NCI-H345 treated with DMSO at 0.1 percent for 48 hours (cell line): Measurements from ENCODE around the gene PTGFR.

ENCODE experiments used
- DNase-seq: peaks from one replicate; lab custom pipeline; 2025; ENCODE audit not compliant: unreplicated experiment; lab: John Stamatoyannopoulos, UW

Gene PTGFR

GRCh38 chr1:78490861-78491450 is at the start of gene PTGFR:
Gene PTGFR (plus strand): TSS chr1:78490974. CDS start chr1:78492744, 1,770 bp downstream.
- peak; percentile 28 for DNase-seq

- DNase-seq, result no peak
These were observed 48.9 kb upstream of the PTGFR start for GRCh38 chr1:78441921-78442320.

GRCh38 chr1:78447086-78447485 is 43.7 kb upstream of the PTGFR start:
- DNase-seq, result no peak

- DNase-seq, result no peak
These were observed 26.3 kb upstream of the PTGFR start for GRCh38 chr1:78464449-78464891.

- no peak for DNase-seq
These were observed 25.6 kb upstream of the PTGFR start for GRCh38 chr1:78465143-78465542.

- DNase-seq, result no peak
These were observed 22.3 kb upstream of the PTGFR start for GRCh38 chr1:78468521-78468920.

- DNase-seq, result no peak
These were observed 21.2 kb upstream of the PTGFR start for GRCh38 chr1:78469576-78469975.

GRCh38 chr1:78471890-78472620 is 18.7 kb upstream of the PTGFR start:
- no peak for DNase-seq

GRCh38 chr1:78472851-78473496 is 17.8 kb upstream of the PTGFR start:
- no peak for DNase-seq

GRCh38 chr1:78474092-78474491 is 16.7 kb upstream of the PTGFR start:
- DNase-seq, result no peak

- DNase-seq, result no peak
These were observed 14.7 kb upstream of the PTGFR start for GRCh38 chr1:78475888-78476610.

GRCh38 chr1:78483903-78484302 is 6.9 kb upstream of the PTGFR start:
- no peak for DNase-seq

GRCh38 chr1:78491451-78492071 is 787 bp downstream of the PTGFR start:
- no peak for DNase-seq

GRCh38 chr1:78492386-78492950 is 1.7 kb downstream of the PTGFR start:
- DNase-seq, result no peak

GRCh38 chr1:78493451-78493850 is 2.7 kb downstream of the PTGFR start:
- no peak for DNase-seq

GRCh38 chr1:78497201-78497600 is 6.4 kb downstream of the PTGFR start:
- DNase-seq, result no peak

- DNase-seq, result no peak
These were observed 9.8 kb downstream of the PTGFR start for GRCh38 chr1:78500529-78500928.

- DNase-seq, result peak; percentile 20
These were observed 10.4 kb downstream of the PTGFR start for GRCh38 chr1:78501203-78501602.

- no peak for DNase-seq
These were observed 20.6 kb downstream of the PTGFR start for GRCh38 chr1:78511334-78511733.

- no peak for DNase-seq
These were observed 25.9 kb downstream of the PTGFR start for GRCh38 chr1:78516716-78517115.

- no peak for DNase-seq
These were observed 28.7 kb downstream of the PTGFR start for GRCh38 chr1:78519446-78519845.
